Calu3 (cell line): Measurements from ENCODE around the gene STPG2. TPM values are rescaled to one million over a fixed set of nuclear protein-coding genes. Genes with fewer than 3 reads are reported as not detected.

Experiments
- BruUV-seq: library from RNA; stranded (reverse); fragments of 400-500 nt; replicated peaks from 2 replicates; lab custom pipeline; 2021; lab: Mats Ljungman, UMichigan
- CTCF ChIA-PET: fragments of 300-600 bp; sonication (Branson Sonifier 250); formaldehyde crosslinking; loops from one replicate; lab custom pipeline; 2022; ENCODE audit warnings: antibody characterized with exemption; lab: Charles Lee
- DNase-seq: peaks from one replicate; pipeline ENCODE4 v3.0.0; 2022
- H3K27ac Mint-ChIP-seq: one replicate; pipeline ENCODE4 v1.8.0; 2022; ENCODE audit warnings: mixed read lengths; ENCODE audit not compliant: unreplicated experiment
- H3K27me3 Mint-ChIP-seq: one replicate; pipeline ENCODE4 v1.8.0; 2022; ENCODE audit warnings: mixed read lengths; ENCODE audit not compliant: unreplicated experiment
- H3K36me3 Mint-ChIP-seq: one replicate; pipeline ENCODE4 v1.8.0; 2022; ENCODE audit warnings: mild to moderate bottlenecking, moderate library complexity, mixed read lengths; ENCODE audit not compliant: insufficient read depth, unreplicated experiment
- H3K4me1 Mint-ChIP-seq: one replicate; pipeline ENCODE4 v1.8.0; 2022; ENCODE audit warnings: mild to moderate bottlenecking, low read depth, mixed read lengths; ENCODE audit not compliant: unreplicated experiment
- H3K4me3 Mint-ChIP-seq: one replicate; pipeline ENCODE4 v1.8.0; 2022; ENCODE audit warnings: mild to moderate bottlenecking, low read depth, moderate library complexity, mixed read lengths; ENCODE audit not compliant: unreplicated experiment
- H3K9me3 Mint-ChIP-seq: one replicate; pipeline ENCODE4 v1.8.0; 2022; ENCODE audit warnings: low read depth, mixed read lengths; ENCODE audit not compliant: unreplicated experiment
- CTCF ChIP-seq: fragments of 200-600 bp; IDR thresholded peaks from one replicate; pipeline ENCODE4 v1.8.0; 2022; ENCODE audit warnings: antibody characterized with exemption; ENCODE audit not compliant: unreplicated experiment
- intact Hi-C: fragments of 100-400 bp; cut with micrococcal nuclease; formaldehyde crosslinking; loops from one replicate; pipeline ENCODE4 v1.10.0; 2022; ENCODE audit not compliant: unreplicated experiment
- total RNA-seq: library from RNA; stranded (reverse); gene quantifications from 2 replicates; pipeline ENCODE4 v1.2.3, GENCODE V29; 2022

Gene STPG2
- total RNA-seq, 1 experiment from 2014 or later, result not detected

DNA sequence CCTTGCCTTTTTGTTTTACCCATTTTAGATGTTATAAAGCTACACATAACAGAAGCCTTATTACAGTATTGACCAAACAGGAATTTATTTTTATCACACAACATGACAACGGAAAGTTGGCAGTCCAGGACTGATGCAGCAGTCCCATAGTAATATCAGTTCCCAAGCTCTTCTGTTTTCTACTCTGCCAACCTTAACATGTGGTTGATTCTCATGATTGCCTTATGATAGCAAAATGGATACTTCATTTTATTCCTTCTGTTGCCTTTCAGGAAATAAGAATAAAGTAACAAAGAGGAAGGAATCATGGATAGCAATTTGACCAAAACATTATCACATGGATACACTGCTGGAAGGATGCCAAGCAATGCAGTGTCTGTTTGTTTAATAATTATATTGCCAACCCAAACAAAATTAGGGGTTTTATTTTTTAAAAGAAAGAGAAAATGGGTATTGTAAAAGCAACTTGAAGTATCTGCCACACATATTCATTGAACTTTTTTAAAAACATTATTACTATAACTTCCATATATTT lies 275.7 kb downstream of the STPG2 start:
- no peak for TF ChIP-seq CTCF
- Mint-ChIP-seq H3K27ac (peak overlapping the region; percentile 44), H3K36me3 (no peaks in the 10 kb centered on the region), H3K4me1 (peaks cover 23% of the 10 kb centered on the region), H3K4me3 (peak overlapping the region; percentile 24), H3K27me3 (no peaks in the 10 kb centered on the region), H3K9me3 (peaks cover 3% of the 10 kb centered on the region)
- CTCF ChIA-PET, result interaction anchor here (0.5 to 1.5 kb wide), 2 partner anchors 20 to 715 kb away, joined by 3 read pairs; no protein-coding TSS in a partner anchor
- BruUV-seq, result no TSS peak
- no peak for DNase-seq
- intact Hi-C loops, result no loop called here

- Mint-ChIP-seq H3K4me1 (peaks cover 23% of the 10 kb centered on the region), H3K27me3 (no peaks in the 10 kb centered on the region), H3K27ac (peak overlapping the region; percentile 44), H3K36me3 (no peaks in the 10 kb centered on the region), H3K9me3 (peaks cover 3% of the 10 kb centered on the region), H3K4me3 (peak overlapping the region; percentile 24)
- CTCF ChIA-PET, result interaction anchor here (0.5 to 1.5 kb wide), 2 partner anchors 19 to 715 kb away, joined by 3 read pairs; no protein-coding TSS in a partner anchor
- BruUV-seq, result no TSS peak
- peak; percentile 16 for DNase-seq
- intact Hi-C loops, result no loop called here
- no peak for TF ChIP-seq CTCF
Measured at GRCh38 chr4:97866821-97867556, 276.3 kb downstream of the STPG2 start.

DNA sequence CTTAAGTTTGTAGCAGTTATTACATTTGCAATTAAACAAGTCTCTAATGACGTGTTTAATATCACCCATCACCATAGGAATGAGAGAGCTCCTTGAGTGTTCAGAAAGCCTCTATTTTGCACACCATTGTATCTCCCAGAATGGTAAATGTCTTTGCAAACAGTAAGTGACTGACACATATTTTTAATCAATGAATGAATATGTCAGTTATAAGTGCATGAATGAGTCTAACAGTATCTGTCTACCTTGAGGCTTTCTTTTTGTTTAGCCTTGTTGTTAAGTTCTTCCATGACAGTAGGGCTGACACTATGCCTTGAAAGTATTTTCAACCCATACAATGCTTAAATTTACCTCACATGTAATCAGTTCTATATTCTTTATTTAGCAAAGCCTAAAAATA lies 292.2 kb downstream of the STPG2 start:
- no TSS peak for BruUV-seq
- CTCF ChIA-PET, result no interaction called here
- no peak for DNase-seq
- Mint-ChIP-seq H3K36me3 (no peaks in the 10 kb centered on the region), H3K9me3 (no peaks in the 10 kb centered on the region), H3K4me3 (no peak overlapping the region), H3K27ac (no peak overlapping the region), H3K4me1 (no peaks in the 10 kb centered on the region), H3K27me3 (no peaks in the 10 kb centered on the region)
- intact Hi-C loops, result no loop called here
- TF ChIP-seq CTCF, result no peak

DNA sequence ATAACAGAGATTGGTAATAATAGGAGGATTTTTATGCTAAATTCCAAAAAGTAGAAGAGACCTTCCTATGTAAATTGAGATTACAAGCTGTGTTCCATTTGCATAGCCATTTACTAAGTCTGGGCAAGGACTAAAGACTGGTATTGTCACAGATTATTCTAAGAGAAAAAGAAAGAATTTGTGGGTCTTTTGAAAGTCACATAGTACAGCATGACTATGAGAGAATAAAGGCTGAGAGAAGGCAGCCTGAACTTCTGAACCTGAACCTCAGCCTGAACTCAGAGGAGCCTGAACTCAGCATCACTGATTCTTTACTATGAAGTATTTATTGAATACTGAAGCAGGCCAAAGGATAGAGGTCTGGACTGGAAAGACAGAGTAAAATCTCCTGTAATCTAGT lies 297.5 kb downstream of the STPG2 start:
- DNase-seq, result no peak
- H3K4me3 Mint-ChIP-seq, result no peak overlapping the region
- no peaks in the 10 kb centered on the region for H3K9me3 Mint-ChIP-seq
- no TSS peak for BruUV-seq
- TF ChIP-seq CTCF, result no peak
- H3K4me1 Mint-ChIP-seq, result no peaks in the 10 kb centered on the region
- no peaks in the 10 kb centered on the region for H3K27me3 Mint-ChIP-seq
- CTCF ChIA-PET, result no interaction called here
- H3K36me3 Mint-ChIP-seq, result no peaks in the 10 kb centered on the region
- intact Hi-C loops, result no loop called here
- no peak overlapping the region for H3K27ac Mint-ChIP-seq
